Activated CD8-positive, alpha-beta memory T cell treated with anti-CD3 and anti-CD28 coated beads, Interleukin-2, amount 50 U/mL, for 24 hours (primary cell): ENCODE results near the gene DNHD1.

Experiments
- DNase-seq: peaks from one replicate; pipeline ENCODE4 v3.0.0-alpha.2; 2020; ENCODE audit errors: extremely low read depth

Gene DNHD1

GRCh38 chr11:6587360-6587953 is 90.4 kb downstream of the DNHD1 start:
- DNase-seq = no peak

DNA sequence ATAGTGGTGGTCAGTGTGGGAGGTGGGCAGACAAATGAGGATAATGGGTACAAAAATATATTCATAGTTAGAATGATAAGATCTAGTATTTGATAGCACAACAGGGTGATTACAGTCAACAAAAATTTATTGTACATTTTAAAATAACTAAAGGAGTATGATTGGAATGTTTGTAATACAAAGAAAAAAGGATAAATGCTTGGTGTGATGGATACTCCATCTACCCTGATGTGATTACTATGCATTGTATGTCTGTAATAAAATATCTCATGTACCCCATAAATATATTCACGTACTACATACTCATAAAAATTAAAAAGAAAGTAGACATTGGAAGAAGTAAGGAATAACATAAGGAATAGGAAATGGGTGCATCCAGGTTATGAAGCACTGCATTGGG is 90.9 kb downstream of the DNHD1 start:
- no peak for DNase-seq

- no peak for DNase-seq
Measured at GRCh38 chr11:6594142-6594768, 97.2 kb downstream of the DNHD1 start.

GRCh38 chr11:6596239-6596877 is 99.3 kb downstream of the DNHD1 start:
- no peak for DNase-seq

GRCh38 chr11:6598555-6598954 is 101.5 kb downstream of the DNHD1 start:
- no peak for DNase-seq

DNA sequence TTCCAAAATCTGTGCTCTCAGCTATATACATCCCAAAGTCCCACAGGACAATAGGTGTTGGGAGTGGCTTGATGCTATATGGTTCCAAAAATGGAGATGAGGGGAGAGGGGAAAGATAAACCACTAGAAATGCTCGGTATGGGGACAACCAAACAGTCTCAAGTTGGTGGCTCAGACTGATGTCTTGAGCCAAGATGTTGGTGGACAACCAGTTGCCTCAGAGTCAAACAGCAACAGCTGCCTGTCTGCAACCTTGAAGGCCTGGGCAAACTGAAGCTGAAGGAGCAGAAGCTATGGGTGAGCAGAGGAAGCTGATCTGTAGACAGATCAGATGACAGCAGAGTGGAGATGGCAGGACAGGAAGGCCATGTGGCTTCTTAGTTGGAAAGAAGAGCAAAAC is 102.4 kb downstream of the DNHD1 start:
- no peak for DNase-seq

GRCh38 chr11:6599881-6600390 is 102.9 kb downstream of the DNHD1 start:
- DNase-seq = no peak

DNA sequence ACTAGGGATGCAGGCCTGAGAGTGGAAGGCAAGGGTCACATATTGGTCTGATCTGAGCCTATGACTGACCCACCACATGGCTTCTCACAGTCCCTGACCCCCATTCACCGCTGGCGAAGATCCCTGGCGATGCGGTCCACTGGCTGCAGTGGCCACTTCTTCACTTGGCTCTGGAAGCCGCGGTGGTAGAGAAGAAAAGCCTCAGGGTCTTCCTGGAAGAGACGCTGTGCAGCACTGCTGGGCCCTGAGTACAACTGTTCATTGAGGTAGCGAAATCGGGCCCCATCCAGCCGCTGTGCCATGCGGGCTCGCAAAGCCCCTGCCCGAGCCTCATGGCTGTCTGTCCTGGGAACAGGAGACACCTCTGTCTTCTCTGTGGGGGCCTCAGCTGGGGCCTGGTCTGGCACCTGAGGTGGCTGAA is 104.0 kb downstream of the DNHD1 start:
- no peak for DNase-seq

GRCh38 chr11:6602096-6602940 is 105.2 kb downstream of the DNHD1 start:
- no peak for DNase-seq

- peak; percentile 65 for DNase-seq
Measured at GRCh38 chr11:6603287-6604080, 106.4 kb downstream of the DNHD1 start, which contains the start of the genes ILK and RRP8. Gene ILK (plus strand): TSS chr11:6603774. CDS start chr11:6604272, 498 bp downstream. Gene RRP8 (minus strand): TSS chr11:6603616. CDS start chr11:6603502, 114 bp downstream.

- peak; percentile 21 for DNase-seq
Measured at GRCh38 chr11:6604081-6604626, 107.1 kb downstream of the DNHD1 start.

DNA sequence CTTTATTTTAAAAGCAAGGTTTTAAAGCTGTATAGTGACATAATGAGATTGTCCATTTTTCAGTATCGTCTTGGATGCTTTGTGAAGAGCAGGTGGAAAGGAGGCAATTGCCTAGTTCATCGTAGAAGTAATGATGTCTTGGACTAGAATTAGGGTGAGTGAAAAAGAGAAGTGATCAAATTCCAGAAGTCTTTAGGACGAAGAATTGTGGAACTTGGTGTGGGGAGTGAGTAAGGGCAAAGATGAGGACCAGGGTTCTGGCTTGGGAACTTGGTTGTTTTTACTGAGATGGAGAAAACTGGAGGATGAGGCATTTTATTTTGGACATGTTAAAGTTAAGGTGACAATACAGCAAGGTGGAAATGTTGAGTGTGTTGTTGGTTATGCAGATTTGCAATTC is 107.7 kb downstream of the DNHD1 start:
- no peak for DNase-seq

GRCh38 chr11:6606471-6607189 is 109.5 kb downstream of the DNHD1 start:
- DNase-seq = no peak

- DNase-seq = no peak
Measured at GRCh38 chr11:6607190-6607795, 110.2 kb downstream of the DNHD1 start.

DNA sequence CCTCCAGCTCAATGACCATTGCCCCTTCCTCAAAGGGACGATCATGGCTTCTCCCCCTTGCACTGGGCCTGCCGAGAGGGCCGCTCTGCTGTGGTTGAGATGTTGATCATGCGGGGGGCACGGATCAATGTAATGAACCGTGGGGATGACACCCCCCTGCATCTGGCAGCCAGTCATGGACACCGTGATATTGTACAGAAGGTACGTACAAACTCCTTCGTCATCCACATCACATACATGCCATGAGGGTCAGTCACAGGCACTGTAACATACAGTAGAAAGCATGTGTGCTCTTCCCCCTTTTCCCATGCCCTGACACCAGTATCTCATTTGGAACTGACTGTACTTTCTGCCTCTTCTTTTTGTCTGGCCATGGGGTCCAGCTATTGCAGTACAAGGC is 110.9 kb downstream of the DNHD1 start:
- DNase-seq = no peak

- DNase-seq = no peak
Measured at GRCh38 chr11:6608726-6609501, 111.8 kb downstream of the DNHD1 start.

DNA sequence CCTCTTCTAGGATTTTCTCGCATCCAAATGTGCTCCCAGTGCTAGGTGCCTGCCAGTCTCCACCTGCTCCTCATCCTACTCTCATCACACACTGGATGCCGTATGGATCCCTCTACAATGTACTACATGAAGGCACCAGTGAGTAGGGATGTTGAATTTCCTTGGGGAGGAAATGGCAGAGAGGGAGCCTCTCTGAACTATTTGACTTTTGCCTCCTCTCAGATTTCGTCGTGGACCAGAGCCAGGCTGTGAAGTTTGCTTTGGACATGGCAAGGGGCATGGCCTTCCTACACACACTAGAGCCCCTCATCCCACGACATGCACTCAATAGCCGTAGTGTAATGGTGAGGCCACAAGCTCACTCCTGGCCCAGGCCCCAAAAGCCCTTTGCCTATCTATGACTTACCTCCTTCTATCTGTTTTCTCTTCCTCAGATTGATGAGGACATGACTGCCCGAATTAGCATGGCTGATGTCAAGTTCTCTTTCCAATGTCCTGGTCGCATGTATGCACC is 112.5 kb downstream of the DNHD1 start:
- no peak for DNase-seq

DNA sequence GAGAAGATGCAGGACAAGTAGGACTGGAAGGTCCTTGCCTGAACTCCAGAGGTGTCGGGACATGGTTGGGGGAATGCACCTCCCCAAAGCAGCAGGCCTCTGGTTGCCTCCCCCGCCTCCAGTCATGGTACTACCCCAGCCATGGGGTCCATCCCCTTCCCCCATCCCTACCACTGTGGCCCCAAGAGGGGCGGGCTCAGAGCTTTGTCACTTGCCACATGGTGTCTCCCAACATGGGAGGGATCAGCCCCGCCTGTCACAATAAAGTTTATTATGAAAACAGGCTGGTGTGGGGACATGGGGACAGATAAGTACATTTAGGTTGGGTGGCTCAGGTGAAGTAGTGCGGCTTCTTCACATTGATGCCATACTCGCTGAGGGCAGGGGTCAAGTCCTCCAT is 113.5 kb downstream of the DNHD1 start:
- DNase-seq = no peak
